ENCODE measurements around the gene TSC2.

DNA sequence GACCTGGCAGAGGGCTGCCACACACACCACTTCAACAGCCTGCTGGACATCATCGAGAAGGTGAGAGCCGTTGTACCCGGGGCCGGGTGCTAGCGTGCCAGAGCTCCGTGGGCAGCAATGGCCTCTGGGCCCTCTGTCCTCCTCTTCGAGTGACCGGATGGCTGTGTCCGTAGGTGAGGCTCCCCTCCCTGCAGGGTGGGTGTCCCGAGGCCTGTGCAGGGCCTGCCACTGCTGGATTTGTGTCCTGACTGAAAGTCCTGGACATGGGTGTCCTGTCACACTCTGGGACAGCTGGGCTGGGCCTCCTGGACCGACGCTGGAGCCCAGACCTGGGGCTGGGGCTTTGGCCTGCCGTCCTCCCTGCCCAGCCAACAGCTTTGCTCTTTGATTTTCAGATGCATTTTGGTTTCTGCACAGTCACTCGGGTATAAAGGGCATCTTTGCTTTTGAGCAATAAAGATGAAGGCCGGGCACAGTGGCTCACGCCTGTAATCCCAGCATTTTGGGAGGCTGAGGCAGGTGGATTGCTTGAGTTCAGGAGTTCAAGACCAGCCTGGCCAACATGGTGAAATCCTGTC, 16.7 kb downstream of the TSC2 start:
- TF ChIP-seq CTCF (IDR thresholded peaks at IDR 0.05; ENCODE audit: low read depth, low read length) (no peak), EZH2phosphoT487 (IDR thresholded peaks at IDR 0.05; ENCODE audit: low read depth) (no peak)

Measured in OCI-LY3 (cell line).